Pulmonary artery endothelial cell (primary cell): ENCODE data around the gene SHMT2. TPM values are rescaled to one million over a fixed set of nuclear protein-coding genes. Genes with fewer than 3 reads are reported as not detected.
A peak's percentile ranks its signal among the peaks of the same experiment; 100 is the strongest.
"Not testable (repeated sequence)": the region's sequence is repeated elsewhere in the genome, so short reads cannot be mapped to it uniquely, and the experiment has no call there.

ENCODE experiments used
- DNase-seq: peaks from one replicate; pipeline ENCODE4 v3.0.0-alpha.2; 2011; ENCODE audit warnings: low read depth, low spot score
- total RNA-seq: library from RNA; depleted of rRNA; stranded (reverse); fragments of >200 nt; gene quantifications from 2 replicates; pipeline ENCODE4 v1.2.3, GENCODE V29; 2014

The SHMT2 gene
- total RNA-seq, 1 donor from 2014 or later, result 270 TPM

- no peak for DNase-seq
Measured at GRCh38 chr12:57261428-57261865, 31.9 kb downstream of the SHMT2 start.

- no peak for DNase-seq
Measured at GRCh38 chr12:57262126-57262822, 32.8 kb downstream of the SHMT2 start.

- no peak for DNase-seq
Measured at GRCh38 chr12:57263096-57263495, 33.6 kb downstream of the SHMT2 start.

GRCh38 chr12:57266681-57267080 lies 37.2 kb downstream of the SHMT2 start:
- DNase-seq, result no peak

GRCh38 chr12:57268264-57268663 lies 38.8 kb downstream of the SHMT2 start:
- DNase-seq, result no peak

- no peak for DNase-seq
Measured at GRCh38 chr12:57270966-57271470, 41.5 kb downstream of the SHMT2 start.

- peak; percentile 19 for DNase-seq
Measured at GRCh38 chr12:57272337-57273151, 43.0 kb downstream of the SHMT2 start.

- DNase-seq, result no peak
Measured at GRCh38 chr12:57273516-57273915, 44.0 kb downstream of the SHMT2 start.

GRCh38 chr12:57276233-57276632 lies 46.7 kb downstream of the SHMT2 start:
- DNase-seq, result not testable (repeated sequence)

- no peak for DNase-seq
Measured at GRCh38 chr12:57276935-57277563, 47.5 kb downstream of the SHMT2 start.

- DNase-seq, result no peak
Measured at GRCh38 chr12:57278465-57279381, 49.2 kb downstream of the SHMT2 start.

- peak; percentile 59 for DNase-seq
Measured at GRCh38 chr12:57280211-57281062, 50.9 kb downstream of the SHMT2 start.

GRCh38 chr12:57282073-57282472 lies 52.6 kb downstream of the SHMT2 start:
- DNase-seq, result not testable (repeated sequence)

Other genes with a start within 250 kb of the SHMT2 start
- 6.0 and 7.4 TPM in 2 replicates for gene ZBTB39, start 223.2 kb upstream of the SHMT2 start, total RNA-seq
- gene TAC3, start 213.2 kb upstream of the SHMT2 start, total RNA-seq, result not detected in 2 replicates
- gene MYO1A, start 179.6 kb upstream of the SHMT2 start, total RNA-seq, result under 0.01 TPM in 1 of 2 replicates, not detected in the other
- 6.0 and 15.1 TPM in 2 replicates for gene NEMP1, start 150.9 kb upstream of the SHMT2 start, total RNA-seq
- gene NAB2, start 140.6 kb upstream of the SHMT2 start, total RNA-seq, result 13.6 and 15.4 TPM in 2 replicates
- gene STAT6, start 118.3 kb upstream of the SHMT2 start, total RNA-seq, result 62.4 and 70.4 TPM in 2 replicates
- 4.6 and 5.9 TPM in 2 replicates for gene LRP1, start 101.2 kb upstream of the SHMT2 start, total RNA-seq
- gene LRP1-AS, start 82.1 kb upstream of the SHMT2 start, total RNA-seq, result not detected in 2 replicates
- gene NXPH4, start 12.9 kb upstream of the SHMT2 start, total RNA-seq, result 0.13 and 0.28 TPM in 2 replicates
- 0.07 and 0.13 TPM in 2 replicates for gene STAC3, start 21.5 kb downstream of the SHMT2 start, total RNA-seq
- 4.5 and 5.5 TPM in 2 replicates for gene R3HDM2, start 201.3 kb downstream of the SHMT2 start, total RNA-seq
- not detected in 2 replicates for gene INHBC, start 205.1 kb downstream of the SHMT2 start, total RNA-seq
- not detected in 2 replicates for gene INHBE, start 225.6 kb downstream of the SHMT2 start, total RNA-seq
- 0.04 and 0.07 TPM in 2 replicates for gene GLI1, start 230.1 kb downstream of the SHMT2 start, total RNA-seq